Measurements from ENCODE around the gene SYNDIG1.

The SYNDIG1 gene

DNA sequence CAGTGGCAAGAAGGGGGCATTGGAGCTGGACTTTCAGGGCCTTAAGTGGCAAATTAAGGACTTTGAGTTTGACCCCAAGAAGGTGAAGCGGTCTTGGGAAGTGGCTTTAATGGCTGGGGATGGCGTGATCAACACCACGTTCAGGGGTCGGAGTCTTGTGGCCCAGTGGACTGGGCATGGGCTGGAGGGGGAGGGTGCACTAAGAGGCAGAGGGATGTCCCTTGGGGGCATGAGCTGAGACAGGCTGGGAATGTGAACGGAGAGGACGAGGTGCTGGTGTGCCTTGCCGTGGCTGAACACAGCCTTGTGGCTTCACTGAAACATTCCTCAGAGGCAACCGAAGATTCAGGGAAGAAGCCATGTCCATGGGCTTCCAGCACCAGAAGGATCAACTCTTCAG, 227.0 kb downstream of the SYNDIG1 start:
- H3K4me3 ChIP-seq (ENCODE audit: low read depth, low read length), result no peak overlapping the region
- TF ChIP-seq, protein P1, sequence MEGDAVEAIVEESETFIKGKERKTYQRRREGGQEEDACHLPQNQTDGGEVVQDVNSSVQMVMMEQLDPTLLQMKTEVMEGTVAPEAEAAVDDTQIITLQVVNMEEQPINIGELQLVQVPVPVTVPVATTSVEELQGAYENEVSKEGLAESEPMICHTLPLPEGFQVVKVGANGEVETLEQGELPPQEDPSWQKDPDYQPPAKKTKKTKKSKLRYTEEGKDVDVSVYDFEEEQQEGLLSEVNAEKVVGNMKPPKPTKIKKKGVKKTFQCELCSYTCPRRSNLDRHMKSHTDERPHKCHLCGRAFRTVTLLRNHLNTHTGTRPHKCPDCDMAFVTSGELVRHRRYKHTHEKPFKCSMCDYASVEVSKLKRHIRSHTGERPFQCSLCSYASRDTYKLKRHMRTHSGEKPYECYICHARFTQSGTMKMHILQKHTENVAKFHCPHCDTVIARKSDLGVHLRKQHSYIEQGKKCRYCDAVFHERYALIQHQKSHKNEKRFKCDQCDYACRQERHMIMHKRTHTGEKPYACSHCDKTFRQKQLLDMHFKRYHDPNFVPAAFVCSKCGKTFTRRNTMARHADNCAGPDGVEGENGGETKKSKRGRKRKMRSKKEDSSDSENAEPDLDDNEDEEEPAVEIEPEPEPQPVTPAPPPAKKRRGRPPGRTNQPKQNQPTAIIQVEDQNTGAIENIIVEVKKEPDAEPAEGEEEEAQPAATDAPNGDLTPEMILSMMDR (conservative IDR thresholded peaks at IDR 0.05; ENCODE audit: low read depth, low read length), result no peak
- DNase-seq (ENCODE audit: low read depth), result no peak

DNA sequence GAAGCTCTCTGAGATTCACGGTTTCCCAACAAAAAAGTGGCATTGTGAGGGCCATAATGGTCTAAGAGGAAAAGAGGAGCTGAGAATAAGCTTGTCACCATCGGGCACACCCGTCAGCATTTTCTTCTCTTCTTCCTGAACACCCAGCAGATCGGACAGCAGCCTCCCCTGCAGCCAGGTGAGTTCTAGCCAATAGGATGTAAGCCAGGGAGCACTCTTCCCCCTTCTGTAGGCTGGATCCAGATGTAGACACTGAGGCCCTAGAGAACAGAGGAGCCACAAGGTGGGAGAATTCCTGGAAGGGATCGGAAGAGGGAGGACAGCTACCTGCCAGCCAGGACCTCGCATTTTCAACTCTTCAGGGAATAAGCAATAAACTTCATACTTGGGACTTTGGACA, 228.0 kb downstream of the SYNDIG1 start:
- no peak for DNase-seq (ENCODE audit: low read depth)
- H3K4me3 ChIP-seq (ENCODE audit: low read depth, low read length), result no peak overlapping the region
- TF ChIP-seq, protein P1 (conservative IDR thresholded peaks at IDR 0.05; ENCODE audit: low read depth, low read length), result no peak

DNA sequence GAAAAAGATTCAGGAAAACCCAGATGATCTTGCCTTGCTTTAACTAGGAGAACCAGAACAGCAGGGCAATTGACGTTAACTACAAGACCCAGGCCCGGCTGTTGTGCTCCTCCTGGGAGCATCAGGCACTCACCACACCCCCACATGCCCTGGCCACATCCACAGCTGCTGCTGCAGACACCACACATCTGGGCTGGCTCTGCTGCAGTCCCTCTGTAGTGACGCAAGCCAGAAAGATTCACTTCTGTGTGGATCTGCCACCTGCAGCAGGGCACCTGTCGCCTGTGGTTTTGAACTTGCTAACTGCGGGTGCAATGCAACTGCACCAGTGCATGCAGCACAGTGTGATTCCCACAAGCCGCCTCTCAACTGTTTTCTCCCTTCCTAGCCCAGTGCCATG, 228.8 kb downstream of the SYNDIG1 start:
- DNase-seq (ENCODE audit: low read depth), result no peak
- H3K4me3 ChIP-seq (ENCODE audit: low read depth, low read length), result no peak overlapping the region
- TF ChIP-seq, protein P1 (conservative IDR thresholded peaks at IDR 0.05; ENCODE audit: low read depth, low read length), result no peak

- TF ChIP-seq, protein P1 (conservative IDR thresholded peaks at IDR 0.05; ENCODE audit: low read depth, low read length), result no peak
- DNase-seq (ENCODE audit: low read depth), result no peak
- no peak overlapping the region for H3K4me3 ChIP-seq (ENCODE audit: low read depth, low read length)
These were observed 229.3 kb downstream of the SYNDIG1 start for GRCh38 chr20:24698706-24699206.

GRCh38 chr20:24699321-24700165, 230.1 kb downstream of the SYNDIG1 start:
- no peak overlapping the region for H3K4me3 ChIP-seq (ENCODE audit: low read depth, low read length)
- TF ChIP-seq, protein P1 (conservative IDR thresholded peaks at IDR 0.05; ENCODE audit: low read depth, low read length), result no peak
- no peak for DNase-seq (ENCODE audit: low read depth)

DNA sequence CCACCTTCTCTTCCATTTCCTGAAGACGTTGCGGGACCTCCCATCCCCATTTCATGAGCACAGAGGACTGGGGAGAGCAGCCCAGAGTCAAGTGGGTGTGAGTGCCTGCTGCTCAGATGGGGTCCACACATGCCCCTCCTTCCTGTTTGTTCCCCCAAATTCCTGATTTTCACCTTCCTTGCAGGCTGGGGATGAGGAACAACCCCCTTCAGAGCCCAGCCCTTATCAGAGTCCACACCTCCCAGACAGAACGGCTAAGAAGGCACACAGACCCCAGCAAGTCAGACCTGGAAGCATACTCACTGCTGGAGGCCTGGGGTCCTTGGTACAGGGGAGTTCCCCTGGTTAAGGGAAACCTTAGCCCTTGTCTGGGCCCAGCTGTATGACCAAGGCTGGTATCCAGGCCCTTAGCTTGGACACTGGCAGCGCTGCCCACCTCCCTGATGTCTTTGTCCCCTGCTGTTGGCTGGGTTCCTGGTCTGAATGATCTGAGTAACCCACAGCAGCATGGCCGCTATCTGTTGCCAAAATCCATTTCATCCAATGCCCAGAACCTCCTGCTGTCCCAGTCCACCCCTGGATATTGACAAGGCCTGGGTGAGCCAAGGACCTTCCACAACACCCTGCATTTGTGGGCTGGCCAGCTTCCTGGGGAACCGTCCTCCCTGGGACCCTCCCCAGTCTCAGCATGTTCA, 230.9 kb downstream of the SYNDIG1 start:
- no peak overlapping the region for H3K4me3 ChIP-seq (ENCODE audit: low read depth, low read length)
- TF ChIP-seq, protein P1 (conservative IDR thresholded peaks at IDR 0.05; ENCODE audit: low read depth, low read length), result no peak
- no peak for DNase-seq (ENCODE audit: low read depth)

All from choroid plexus epithelial cell (primary cell).